Endothelial cell of hepatic sinusoid (primary cell): Measurements from ENCODE around the gene ARHGAP42.
"Not testable (repeated sequence)": the region's sequence is repeated elsewhere in the genome, so short reads cannot be mapped to it uniquely, and the experiment has no call there.

Experiments
- in situ Hi-C: cut with HindIII; loops from 2 replicates; pipeline ENCODE4 v1.10.0; 2017; ENCODE audit warnings: low sequenced_read_pairs

Gene ARHGAP42

GRCh38 chr11:100861212-100861611 is 174.1 kb downstream of the ARHGAP42 start:
- in situ Hi-C loops: no loop called here

- in situ Hi-C loops: no loop called here
These were observed 176.0 kb downstream of the ARHGAP42 start for GRCh38 chr11:100863080-100863581.

GRCh38 chr11:100865443-100866065 is 178.5 kb downstream of the ARHGAP42 start:
- in situ Hi-C loops: no loop called here

GRCh38 chr11:100866453-100866852 is 179.4 kb downstream of the ARHGAP42 start:
- in situ Hi-C loops: no loop called here

GRCh38 chr11:100867606-100868005 is 180.5 kb downstream of the ARHGAP42 start:
- in situ Hi-C loops: no loop called here

DNA sequence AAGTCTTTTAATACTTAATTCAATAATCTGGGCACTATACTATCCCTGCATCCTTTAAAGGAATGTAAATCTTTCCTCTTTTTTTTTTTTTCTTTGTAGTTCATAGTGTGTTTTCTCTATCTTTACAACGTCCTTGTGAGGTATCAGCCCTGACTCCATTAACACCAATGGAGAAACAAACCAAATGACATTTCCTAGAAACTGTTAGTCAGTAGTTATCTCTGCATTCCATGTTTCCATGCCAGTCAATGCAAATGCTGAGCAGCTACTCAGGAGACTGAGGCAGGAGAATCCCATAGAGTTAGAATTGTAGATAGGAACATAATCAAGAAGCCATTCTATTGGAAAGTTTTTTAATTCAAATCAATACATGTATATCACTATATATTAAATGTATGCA is 182.2 kb downstream of the ARHGAP42 start:
- in situ Hi-C loops: no loop called here

- in situ Hi-C loops: no loop called here
These were observed 183.1 kb downstream of the ARHGAP42 start for GRCh38 chr11:100870138-100870537.

DNA sequence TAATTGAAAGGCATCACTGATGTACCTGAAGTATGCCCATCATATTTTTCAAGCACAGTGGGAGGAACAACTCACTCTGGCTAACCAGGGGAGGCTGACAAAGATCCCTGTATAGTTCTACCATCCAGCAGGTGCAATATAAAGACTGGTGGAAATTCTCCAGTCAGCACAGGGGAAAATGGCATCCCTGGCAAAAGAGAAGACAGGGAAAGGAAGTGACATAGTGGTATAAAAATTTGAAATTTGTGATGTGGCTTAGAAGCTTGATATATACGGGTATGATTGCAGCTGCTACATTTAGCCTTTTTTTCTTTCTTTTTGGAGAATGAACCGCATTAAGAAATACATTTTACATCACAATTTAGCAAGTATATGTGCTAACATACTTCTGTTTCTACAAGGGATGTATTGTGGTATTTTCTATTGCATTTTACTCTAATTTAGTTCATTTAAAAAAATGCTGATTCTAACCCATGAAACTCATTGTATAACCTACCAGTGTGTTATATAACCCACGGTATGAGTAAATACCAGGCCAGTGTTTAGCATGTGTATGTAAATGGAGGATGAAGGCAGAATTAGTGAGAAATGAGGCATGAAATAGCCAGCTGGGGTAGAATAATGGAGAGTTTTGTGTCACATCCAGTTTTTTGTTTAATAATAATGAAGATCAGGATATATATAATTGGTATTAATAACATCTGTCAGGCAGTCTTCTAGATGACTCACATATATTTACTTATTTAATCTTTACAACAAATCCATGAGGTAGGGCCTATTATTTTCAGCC is 186.1 kb downstream of the ARHGAP42 start:
- in situ Hi-C loops: no loop called here

DNA sequence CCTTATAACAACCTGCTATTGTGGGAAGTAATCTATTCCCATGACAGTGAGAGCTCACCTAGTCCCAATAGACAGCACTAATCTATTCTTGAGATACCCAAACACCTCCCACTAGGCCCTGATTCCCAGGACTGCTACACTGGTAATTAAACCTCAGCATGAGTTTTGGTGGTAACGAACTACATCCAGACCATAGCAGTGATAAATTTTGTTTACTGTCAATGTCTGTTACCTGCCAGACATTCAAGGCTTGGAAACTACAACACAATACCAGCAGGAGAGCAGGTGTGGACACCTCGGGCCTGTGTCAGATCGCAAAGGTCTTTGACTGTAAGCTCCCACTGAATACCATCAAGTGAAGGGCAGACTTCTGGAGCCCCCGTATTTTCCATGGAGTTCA is 187.1 kb downstream of the ARHGAP42 start:
- in situ Hi-C loops: no loop called here

- in situ Hi-C loops: no loop called here
These were observed 188.4 kb downstream of the ARHGAP42 start for GRCh38 chr11:100875521-100875869.

GRCh38 chr11:100876815-100877520 is 189.9 kb downstream of the ARHGAP42 start:
- in situ Hi-C loops: no loop called here

DNA sequence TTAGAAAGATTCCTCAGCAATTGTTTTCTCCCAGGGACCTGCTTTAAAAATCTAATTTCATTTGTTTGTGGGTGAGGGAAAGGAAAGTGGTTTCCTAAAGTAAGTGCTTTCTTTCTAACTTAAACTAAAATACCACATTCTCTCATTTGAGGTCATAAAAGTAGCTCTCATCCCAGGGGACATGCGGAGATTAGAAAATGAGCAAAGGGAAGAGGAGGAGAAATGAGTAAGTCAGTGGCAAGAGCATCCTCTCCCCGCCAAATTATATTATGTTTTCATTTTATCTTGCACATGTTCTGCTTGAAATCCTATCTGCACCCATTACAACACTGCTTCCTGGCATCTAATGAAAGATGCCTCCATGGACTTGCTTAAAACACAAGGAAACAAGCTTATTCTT is 191.4 kb downstream of the ARHGAP42 start:
- in situ Hi-C loops: no loop called here

DNA sequence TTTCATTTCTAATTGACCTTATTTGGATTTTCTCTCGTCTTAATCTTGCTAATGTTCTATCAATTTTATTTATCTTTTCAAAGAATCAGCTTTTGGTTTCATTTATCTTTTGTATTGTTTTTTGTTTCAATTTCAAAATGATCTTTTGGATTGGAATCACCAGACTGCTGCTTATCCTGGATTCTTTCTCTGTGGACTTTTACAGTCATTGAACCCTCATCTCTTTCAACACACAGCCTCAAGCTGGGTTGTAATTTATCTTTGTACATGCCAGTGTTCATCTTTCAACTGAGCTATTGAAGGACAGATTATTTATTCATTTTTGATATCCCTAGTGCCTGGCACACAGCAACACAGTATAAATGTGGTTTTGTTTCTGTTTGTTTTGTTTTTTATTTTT is 195.9 kb downstream of the ARHGAP42 start:
- in situ Hi-C loops: no loop called here

DNA sequence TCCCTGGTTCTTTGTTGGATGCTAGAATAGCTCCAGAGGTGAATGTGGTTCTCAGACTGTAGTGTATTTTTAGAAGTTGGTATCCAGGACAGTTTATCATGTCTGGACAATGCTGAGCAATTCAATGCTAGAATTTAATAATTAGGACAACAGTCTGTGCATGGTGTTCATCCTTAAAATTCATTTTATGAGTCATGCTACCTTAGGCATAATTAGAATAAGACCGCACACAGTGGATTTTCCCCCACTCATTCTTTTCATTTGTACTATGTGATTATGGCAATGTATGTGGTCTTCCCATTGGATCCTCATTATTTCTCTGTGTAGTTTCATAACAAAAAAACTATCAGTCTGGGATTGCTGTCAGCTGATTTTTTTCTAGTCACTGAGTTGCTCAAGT is 196.7 kb downstream of the ARHGAP42 start:
- in situ Hi-C loops: no loop called here

GRCh38 chr11:100887659-100888058 is 200.6 kb downstream of the ARHGAP42 start:
- in situ Hi-C loops: no loop called here

GRCh38 chr11:100888836-100889235 is 201.7 kb downstream of the ARHGAP42 start:
- in situ Hi-C loops: no loop called here

GRCh38 chr11:100889758-100890157 is 202.7 kb downstream of the ARHGAP42 start:
- in situ Hi-C loops: no loop called here

DNA sequence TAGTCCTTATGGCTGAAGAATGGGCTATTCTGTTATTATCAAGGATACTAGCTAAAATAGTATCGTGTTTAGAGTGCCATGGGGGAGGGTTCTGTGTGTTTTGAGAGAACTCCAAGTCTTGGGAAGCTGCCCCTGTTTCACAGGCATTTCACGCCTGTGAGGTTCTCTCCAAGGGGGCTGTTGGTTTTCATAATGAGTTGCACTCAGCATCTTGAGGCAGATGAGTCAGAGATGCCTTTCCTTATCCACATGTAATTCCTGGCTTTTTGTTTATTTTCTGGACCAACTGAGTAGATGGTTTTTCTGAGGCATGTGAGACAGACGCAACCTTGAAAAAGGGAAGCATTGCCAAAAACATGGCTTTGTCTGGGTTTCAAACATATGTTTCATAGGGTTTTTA is 203.7 kb downstream of the ARHGAP42 start:
- in situ Hi-C loops: no loop called here

GRCh38 chr11:100892886-100893285 is 205.8 kb downstream of the ARHGAP42 start:
- in situ Hi-C loops: no loop called here

DNA sequence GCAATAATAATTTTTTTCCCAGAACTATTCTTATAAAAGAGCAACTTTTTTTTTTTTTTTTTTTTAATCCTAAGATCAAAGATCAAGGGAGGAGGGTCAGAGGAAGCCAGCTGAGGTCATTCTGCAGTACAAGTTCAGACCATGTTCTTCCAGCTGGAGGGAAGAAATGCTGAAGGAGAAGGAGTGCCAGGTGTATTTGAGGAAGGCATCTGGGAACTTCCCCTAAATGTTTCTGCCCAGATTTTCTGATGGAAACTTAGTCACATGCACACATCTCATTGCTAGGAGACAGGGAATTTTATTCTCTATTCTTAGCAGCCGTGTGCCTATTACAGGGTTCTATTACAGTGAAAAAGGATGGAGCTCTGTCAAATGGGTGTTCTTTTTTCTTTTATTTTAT is 208.4 kb downstream of the ARHGAP42 start:
- in situ Hi-C loops: no loop called here

- in situ Hi-C loops: not testable (repeated sequence)
These were observed 208.9 kb downstream of the ARHGAP42 start for GRCh38 chr11:100895976-100896375.

DNA sequence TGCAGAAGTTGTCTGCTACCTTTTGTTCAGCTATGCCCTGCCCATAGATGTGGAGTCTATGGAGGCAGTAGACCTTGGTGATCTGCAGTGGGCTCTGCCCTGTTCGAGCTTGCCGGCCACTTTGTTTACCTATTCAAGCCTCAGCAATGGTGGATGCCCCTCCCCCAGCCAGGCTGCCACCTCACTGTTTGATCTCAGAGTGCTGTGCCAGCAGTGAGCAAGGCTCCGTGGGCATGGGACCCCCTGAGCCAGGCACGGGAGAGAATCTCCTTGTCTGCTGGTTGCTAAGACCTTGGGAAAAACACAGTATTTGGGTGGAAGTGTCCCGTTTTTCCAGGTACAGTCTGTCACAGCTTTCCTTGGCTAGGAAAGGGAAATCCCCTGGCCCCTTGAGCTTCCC is 214.4 kb downstream of the ARHGAP42 start:
- in situ Hi-C loops: not testable (repeated sequence)
